ENCODE measurements around the gene AQR.
"Not testable (repeated sequence)": the region's sequence is repeated elsewhere in the genome, so short reads cannot be mapped to it uniquely, and the experiment has no call there.

AQR gene

DNA sequence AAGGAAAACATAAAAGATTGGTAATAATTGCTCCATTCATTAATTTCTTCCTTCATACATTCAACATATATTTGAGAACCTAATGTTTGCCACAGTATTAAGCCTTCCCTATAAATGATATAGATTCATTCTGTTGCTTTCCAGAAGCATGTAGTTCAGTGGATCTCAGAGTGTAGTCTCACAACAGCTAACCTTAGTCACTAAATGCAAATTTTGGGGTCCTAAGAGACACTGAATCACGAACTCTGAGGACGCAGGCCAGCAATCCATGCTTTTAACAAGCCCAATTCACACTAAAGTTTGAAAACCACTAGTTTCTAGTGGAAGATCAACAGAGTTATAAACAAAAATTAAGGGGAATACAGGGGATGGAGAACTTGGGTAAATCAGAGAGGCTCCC lies 7.2 kb upstream of the AQR start:
- H3K23ac ChIP-seq (ENCODE audit: low read length) = no peak overlapping the region

DNA sequence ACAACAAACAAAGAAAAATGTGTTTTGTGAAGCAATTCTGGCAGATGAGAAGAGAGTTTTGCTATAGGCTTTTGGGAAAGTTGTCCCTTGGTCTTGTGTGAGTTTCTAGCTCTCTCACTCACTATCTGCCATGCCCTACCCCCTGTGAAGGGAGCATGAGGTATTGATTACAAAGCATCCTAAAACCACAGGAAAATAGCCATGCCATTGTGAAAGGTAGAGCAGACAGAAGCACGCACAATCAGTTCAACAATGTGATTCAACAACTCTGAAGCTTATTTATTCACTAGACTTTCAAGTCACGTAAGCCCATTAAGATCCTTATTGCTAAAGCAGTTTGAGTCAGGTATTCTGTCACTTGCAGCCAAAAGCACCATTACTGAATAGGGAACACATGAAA lies 6.5 kb upstream of the AQR start:
- Histone ChIP-seq H2AK5ac (ENCODE audit: low read length) (no peak overlapping the region), H3K56ac (ENCODE audit: low read length) (no peak overlapping the region), H3K27me3 (ENCODE audit: insufficient read depth, low read length, poor library complexity) (no peaks in the 10 kb centered on the region), H2BK15ac (replicated peaks; ENCODE audit: low read depth) (no peak overlapping the region), H3K27ac (ENCODE audit: low read depth, low read length) (no peak overlapping the region), H4K8ac (ENCODE audit: low read depth, low read length) (no peak overlapping the region), H4K5ac (ENCODE audit: low read length) (no peak overlapping the region), H3K9ac (ENCODE audit: low read length) (no peak overlapping the region), H2BK120ac (ENCODE audit: low read depth, low read length) (no peak overlapping the region), H3K36me3 (ENCODE audit: control insufficient read depth, insufficient read depth, low read length) (no peaks in the 10 kb centered on the region), H3K4ac (ENCODE audit: low read depth, low read length) (no peak overlapping the region), H3K18ac (ENCODE audit: low read length) (no peak overlapping the region), H2BK5ac (ENCODE audit: low read length) (no peak overlapping the region), H3K79me1 (ENCODE audit: low read length) (no peaks in the 10 kb centered on the region), H3K4me1 (ENCODE audit: control insufficient read depth, low read depth, low read length) (no peaks in the 10 kb centered on the region), H3K79me2 (ENCODE audit: control insufficient read depth, insufficient read depth, low read length) (no peaks in the 10 kb centered on the region), H3K4me2 (ENCODE audit: low read length) (no peak overlapping the region), H3K4me3 (ENCODE audit: low read length) (no peak overlapping the region), H3K23ac (ENCODE audit: low read length) (no peak overlapping the region)
- DNase-seq = no peak
- no CpG with 5 or more reads among the region's 2 CpGs for WGBS (ENCODE audit: extremely low coverage, insufficient coverage, low lambda C conversion rate)

More for the DNA sequence above, 7.2 kb upstream of the AQR start:
- no peak overlapping the region for H2BK15ac ChIP-seq (replicated peaks; ENCODE audit: low read depth)
- no peak overlapping the region for H4K8ac ChIP-seq (ENCODE audit: low read depth, low read length)
- DNase-seq = no peak
- no peaks in the 10 kb centered on the region for H3K4me1 ChIP-seq (ENCODE audit: control insufficient read depth, low read depth, low read length)
- H3K79me1 ChIP-seq (ENCODE audit: low read length) = no peaks in the 10 kb centered on the region
- no peak overlapping the region for H2BK120ac ChIP-seq (ENCODE audit: low read depth, low read length)
- H3K4me3 ChIP-seq (ENCODE audit: low read length) = no peak overlapping the region
- no peaks in the 10 kb centered on the region for H3K36me3 ChIP-seq (ENCODE audit: control insufficient read depth, insufficient read depth, low read length)
- H3K56ac ChIP-seq (ENCODE audit: low read length) = no peak overlapping the region
- H3K9ac ChIP-seq (ENCODE audit: low read length) = no peak overlapping the region
- no peak overlapping the region for H3K4me2 ChIP-seq (ENCODE audit: low read length)
- no peak overlapping the region for H2BK5ac ChIP-seq (ENCODE audit: low read length)
- no peak overlapping the region for H3K18ac ChIP-seq (ENCODE audit: low read length)
- WGBS (ENCODE audit: extremely low coverage, insufficient coverage, low lambda C conversion rate) = no CpG with 5 or more reads among the region's 2 CpGs
- H2AK5ac ChIP-seq (ENCODE audit: low read length) = no peak overlapping the region
- H3K27me3 ChIP-seq (ENCODE audit: insufficient read depth, low read length, poor library complexity) = no peaks in the 10 kb centered on the region
- H3K4ac ChIP-seq (ENCODE audit: low read depth, low read length) = no peak overlapping the region
- no peak overlapping the region for H3K27ac ChIP-seq (ENCODE audit: low read depth, low read length)
- H3K79me2 ChIP-seq (ENCODE audit: control insufficient read depth, insufficient read depth, low read length) = no peaks in the 10 kb centered on the region
- H4K5ac ChIP-seq (ENCODE audit: low read length) = no peak overlapping the region

DNA sequence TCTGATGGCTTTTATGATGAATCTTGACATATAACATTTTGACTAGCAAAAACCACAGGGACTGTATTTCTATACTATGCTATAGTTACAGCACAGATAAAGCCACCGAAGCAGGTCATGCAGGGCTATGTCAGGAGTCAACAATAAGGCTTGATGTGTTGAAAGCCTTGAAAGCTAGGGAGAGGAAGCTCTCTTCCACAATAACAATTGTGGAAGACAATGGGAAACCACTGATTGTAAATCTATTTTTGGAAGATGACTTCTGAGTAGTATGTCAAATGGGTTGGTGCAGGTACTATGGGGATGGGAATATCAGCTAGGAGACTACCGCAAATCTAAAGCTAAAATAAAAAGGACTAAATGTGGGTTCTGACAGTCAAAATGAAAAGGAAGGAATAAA lies 4.0 kb upstream of the AQR start:
- no peak overlapping the region for H3K4me2 ChIP-seq (ENCODE audit: low read length)
- no peak for DNase-seq
- H3K56ac ChIP-seq (ENCODE audit: low read length) = no peak overlapping the region
- H2BK15ac ChIP-seq (replicated peaks; ENCODE audit: low read depth) = no peak overlapping the region
- no peaks in the 10 kb centered on the region for H3K27me3 ChIP-seq (ENCODE audit: insufficient read depth, low read length, poor library complexity)
- no peak overlapping the region for H3K18ac ChIP-seq (ENCODE audit: low read length)
- no peak overlapping the region for H4K5ac ChIP-seq (ENCODE audit: low read length)
- H2BK120ac ChIP-seq (ENCODE audit: low read depth, low read length) = no peak overlapping the region
- peaks cover 10% of the 10 kb centered on the region for H3K79me2 ChIP-seq (ENCODE audit: control insufficient read depth, insufficient read depth, low read length)
- H2BK5ac ChIP-seq (ENCODE audit: low read length) = no peak overlapping the region
- H3K79me1 ChIP-seq (ENCODE audit: low read length) = peaks cover 6% of the 10 kb centered on the region
- H2AK5ac ChIP-seq (ENCODE audit: low read length) = no peak overlapping the region
- H3K4me3 ChIP-seq (ENCODE audit: low read length) = no peak overlapping the region
- H3K23ac ChIP-seq (ENCODE audit: low read length) = no peak overlapping the region
- no CpG with 5 or more reads among the region's 2 CpGs for WGBS (ENCODE audit: extremely low coverage, insufficient coverage, low lambda C conversion rate)
- no peak overlapping the region for H3K27ac ChIP-seq (ENCODE audit: low read depth, low read length)
- no peaks in the 10 kb centered on the region for H3K4me1 ChIP-seq (ENCODE audit: control insufficient read depth, low read depth, low read length)
- H3K9ac ChIP-seq (ENCODE audit: low read length) = no peak overlapping the region
- no peak overlapping the region for H3K4ac ChIP-seq (ENCODE audit: low read depth, low read length)
- no peaks in the 10 kb centered on the region for H3K36me3 ChIP-seq (ENCODE audit: control insufficient read depth, insufficient read depth, low read length)
- no peak overlapping the region for H4K8ac ChIP-seq (ENCODE audit: low read depth, low read length)

DNA sequence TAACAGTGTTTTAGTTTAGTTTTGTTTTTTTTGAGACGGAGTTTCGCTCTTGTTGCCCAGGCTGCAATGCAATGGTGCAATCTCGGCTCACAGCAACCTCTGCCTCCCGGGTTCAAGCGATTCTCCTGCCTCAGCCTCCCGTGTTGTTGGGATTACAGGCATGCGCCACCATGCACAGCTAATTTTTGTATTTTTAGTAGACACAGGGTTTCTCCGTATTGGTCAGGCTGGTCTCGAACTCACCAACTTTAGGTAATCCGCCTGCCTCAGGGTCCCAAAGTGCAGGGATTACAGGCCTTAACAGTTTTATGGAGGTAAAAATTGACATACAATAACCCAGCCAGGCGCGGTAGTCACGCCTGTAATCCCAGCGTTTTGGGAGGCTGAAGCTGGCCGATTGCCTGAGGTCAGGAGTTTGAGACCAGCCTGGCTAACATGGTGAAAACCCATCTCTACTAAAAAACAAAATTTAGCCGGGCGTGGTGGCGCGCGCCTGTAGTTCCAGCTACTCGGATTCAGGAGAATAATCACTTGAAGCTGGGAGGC lies 629 bp upstream of the AQR start:
- not testable (repeated sequence) for H4K8ac ChIP-seq (ENCODE audit: low read depth, low read length); H3K79me1 ChIP-seq (ENCODE audit: low read length); H3K36me3 ChIP-seq (ENCODE audit: control insufficient read depth, insufficient read depth, low read length); H2AK5ac ChIP-seq (ENCODE audit: low read length); H3K23ac ChIP-seq (ENCODE audit: low read length); H2BK5ac ChIP-seq (ENCODE audit: low read length); H2BK120ac ChIP-seq (ENCODE audit: low read depth, low read length); H3K18ac ChIP-seq (ENCODE audit: low read length); H3K27ac ChIP-seq (ENCODE audit: low read depth, low read length); DNase-seq; H3K4me2 ChIP-seq (ENCODE audit: low read length); H3K27me3 ChIP-seq (ENCODE audit: insufficient read depth, low read length, poor library complexity); H3K4me3 ChIP-seq (ENCODE audit: low read length); H4K5ac ChIP-seq (ENCODE audit: low read length); H3K4me1 ChIP-seq (ENCODE audit: control insufficient read depth, low read depth, low read length); H2BK15ac ChIP-seq (replicated peaks; ENCODE audit: low read depth)
- no CpG with 5 or more reads among the region's 21 CpGs for WGBS (ENCODE audit: extremely low coverage, insufficient coverage, low lambda C conversion rate)
- peaks cover 24% of the 10 kb centered on the region for H3K79me2 ChIP-seq (ENCODE audit: control insufficient read depth, insufficient read depth, low read length)
- H3K4ac ChIP-seq (ENCODE audit: low read depth, low read length) = peak overlapping the region; percentile 79
- peak overlapping the region; percentile 41 for H3K9ac ChIP-seq (ENCODE audit: low read length)
- H3K56ac ChIP-seq (ENCODE audit: low read length) = peak overlapping the region; percentile 62

DNA sequence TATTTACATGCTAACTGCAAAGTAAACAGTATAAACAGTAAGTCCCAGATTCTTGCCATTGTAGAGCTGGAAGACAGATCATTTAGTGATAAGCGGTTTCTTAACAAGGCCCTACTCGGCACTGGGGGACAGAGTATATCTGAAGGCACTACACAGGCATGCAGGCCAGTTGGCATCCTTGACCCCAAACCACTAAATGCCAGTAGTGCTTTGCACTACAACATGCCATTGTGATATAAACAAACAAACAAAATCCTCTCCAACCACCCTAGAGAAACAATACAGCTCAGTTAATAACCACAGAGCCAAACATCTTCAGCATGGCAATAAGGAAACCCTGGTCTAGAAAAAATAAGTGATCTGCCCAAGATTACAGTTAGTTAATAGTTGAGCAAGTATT lies 5.3 kb downstream of the AQR start:
- no peak overlapping the region for H3K4me2 ChIP-seq (ENCODE audit: low read length)
- no peak overlapping the region for H4K5ac ChIP-seq (ENCODE audit: low read length)
- DNase-seq = no peak
- no peak overlapping the region for H4K8ac ChIP-seq (ENCODE audit: low read depth, low read length)
- no peak overlapping the region for H3K23ac ChIP-seq (ENCODE audit: low read length)
- no peaks in the 10 kb centered on the region for H3K27me3 ChIP-seq (ENCODE audit: insufficient read depth, low read length, poor library complexity)
- no CpG with 5 or more reads among the region's 2 CpGs for WGBS (ENCODE audit: extremely low coverage, insufficient coverage, low lambda C conversion rate)
- peaks cover 22% of the 10 kb centered on the region for H3K79me2 ChIP-seq (ENCODE audit: control insufficient read depth, insufficient read depth, low read length)
- no peaks in the 10 kb centered on the region for H3K4me1 ChIP-seq (ENCODE audit: control insufficient read depth, low read depth, low read length)
- H3K18ac ChIP-seq (ENCODE audit: low read length) = no peak overlapping the region
- no peak overlapping the region for H3K4me3 ChIP-seq (ENCODE audit: low read length)
- H2AK5ac ChIP-seq (ENCODE audit: low read length) = no peak overlapping the region
- H2BK5ac ChIP-seq (ENCODE audit: low read length) = no peak overlapping the region
- H3K36me3 ChIP-seq (ENCODE audit: control insufficient read depth, insufficient read depth, low read length) = no peaks in the 10 kb centered on the region
- no peak overlapping the region for H3K27ac ChIP-seq (ENCODE audit: low read depth, low read length)
- H2BK15ac ChIP-seq (replicated peaks; ENCODE audit: low read depth) = no peak overlapping the region
- H3K79me1 ChIP-seq (ENCODE audit: low read length) = peaks cover 10% of the 10 kb centered on the region
- H2BK120ac ChIP-seq (ENCODE audit: low read depth, low read length) = no peak overlapping the region
- H3K9ac ChIP-seq (ENCODE audit: low read length) = no peak overlapping the region
- H3K4ac ChIP-seq (ENCODE audit: low read depth, low read length) = no peak overlapping the region
- H3K56ac ChIP-seq (ENCODE audit: low read length) = no peak overlapping the region

DNA sequence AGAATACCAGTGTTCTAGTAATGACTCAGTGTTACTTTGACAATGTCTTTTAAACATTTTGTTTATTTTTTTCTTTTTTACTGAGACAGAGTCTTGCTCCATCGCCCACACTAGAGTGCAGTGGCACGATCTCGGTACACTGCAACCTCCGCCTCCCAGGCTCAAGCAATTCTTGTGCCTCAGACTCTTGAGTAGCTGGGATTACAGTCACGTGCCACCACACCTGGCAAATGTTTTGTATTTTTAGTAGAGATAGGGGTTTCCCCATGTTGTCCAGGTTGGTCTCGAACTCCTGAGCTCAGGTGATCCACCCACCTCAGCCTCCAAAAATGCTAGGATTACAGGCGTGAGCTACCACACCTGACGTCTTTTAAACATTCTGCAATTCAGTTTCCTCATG lies 15.7 kb downstream of the AQR start:
- no peak overlapping the region for H2BK15ac ChIP-seq (replicated peaks; ENCODE audit: low read depth)
- H3K4me1 ChIP-seq (ENCODE audit: control insufficient read depth, low read depth, low read length) = no peaks in the 10 kb centered on the region
- WGBS (ENCODE audit: extremely low coverage, insufficient coverage, low lambda C conversion rate) = no CpG with 5 or more reads among the region's 8 CpGs
- H3K23ac ChIP-seq (ENCODE audit: low read length) = no peak overlapping the region
- H3K4me3 ChIP-seq (ENCODE audit: low read length) = no peak overlapping the region
- no peak overlapping the region for H4K8ac ChIP-seq (ENCODE audit: low read depth, low read length)
- no peak overlapping the region for H2BK5ac ChIP-seq (ENCODE audit: low read length)
- no peak for DNase-seq
- no peaks in the 10 kb centered on the region for H3K27me3 ChIP-seq (ENCODE audit: insufficient read depth, low read length, poor library complexity)
- H3K56ac ChIP-seq (ENCODE audit: low read length) = no peak overlapping the region
- no peak overlapping the region for H3K18ac ChIP-seq (ENCODE audit: low read length)
- H3K9ac ChIP-seq (ENCODE audit: low read length) = no peak overlapping the region
- no peaks in the 10 kb centered on the region for H3K79me2 ChIP-seq (ENCODE audit: control insufficient read depth, insufficient read depth, low read length)
- H3K36me3 ChIP-seq (ENCODE audit: control insufficient read depth, insufficient read depth, low read length) = no peaks in the 10 kb centered on the region
- no peak overlapping the region for H4K5ac ChIP-seq (ENCODE audit: low read length)
- no peak overlapping the region for H3K4me2 ChIP-seq (ENCODE audit: low read length)
- no peak overlapping the region for H3K27ac ChIP-seq (ENCODE audit: low read depth, low read length)
- H3K79me1 ChIP-seq (ENCODE audit: low read length) = no peaks in the 10 kb centered on the region
- H2BK120ac ChIP-seq (ENCODE audit: low read depth, low read length) = no peak overlapping the region
- H2AK5ac ChIP-seq (ENCODE audit: low read length) = no peak overlapping the region
- H3K4ac ChIP-seq (ENCODE audit: low read depth, low read length) = no peak overlapping the region

Measured in mesendoderm (in vitro differentiated cells).